SK-N-MC (cell line): ENCODE measurements around the gene ACVR1B.

Source experiments
- DNase-seq: peaks from one replicate; pipeline ENCODE4 v3.0.0-alpha.2; 2011; ENCODE audit warnings: low read depth, low spot score
- H3K27ac ChIP-seq: fragments of 200-600 bp; sonication (generic); 2 replicates; pipeline ENCODE4 v1.5.1; 2016; ENCODE audit warnings: mixed run types
- H3K36me3 ChIP-seq: fragments of 200-600 bp; sonication (generic); 2 replicates; pipeline ENCODE4 v1.6.1; 2017; ENCODE audit warnings: antibody characterized with exemption, low read length, mixed read lengths; ENCODE audit not compliant: insufficient read depth
- H3K4me3 ChIP-seq: fragments of 200-600 bp; sonication (generic); 2 replicates; pipeline ENCODE4 v1.5.1; 2016
- H3K9ac ChIP-seq: fragments of 200-600 bp; sonication (generic); 2 replicates; pipeline ENCODE4 v1.8.0; 2017; ENCODE audit warnings: mixed run types, mixed read lengths; ENCODE audit not compliant: insufficient read length
- H3K9me3 ChIP-seq: fragments of 200-600 bp; sonication (generic); 2 replicates; pipeline ENCODE4 v1.6.1; 2017; ENCODE audit warnings: low read depth, mild to moderate bottlenecking, antibody characterized with exemption, low read length, moderate library complexity, mixed read lengths
- EZH2 ChIP-seq: fragments of 200-600 bp; sonication (generic); IDR thresholded peaks from one replicate; pipeline ENCODE4 v1.6.1; 2017; ENCODE audit warnings: antibody characterized with exemption
- FOXP2 ChIP-seq: optimal IDR thresholded peaks from 2 replicates; pipeline ENCODE3; 2011; ENCODE audit warnings: mild to moderate bottlenecking, moderate library complexity; ENCODE audit not compliant: insufficient read depth; ENCODE audit errors: extremely low read length, control extremely low read depth
- POLR2AphosphoS5 ChIP-seq: IDR thresholded peaks from 2 replicates; pipeline ENCODE4 v1.6.1; 2012; ENCODE audit warnings: mild to moderate bottlenecking, low read depth, low read length, borderline replicate concordance

ACVR1B gene

DNA sequence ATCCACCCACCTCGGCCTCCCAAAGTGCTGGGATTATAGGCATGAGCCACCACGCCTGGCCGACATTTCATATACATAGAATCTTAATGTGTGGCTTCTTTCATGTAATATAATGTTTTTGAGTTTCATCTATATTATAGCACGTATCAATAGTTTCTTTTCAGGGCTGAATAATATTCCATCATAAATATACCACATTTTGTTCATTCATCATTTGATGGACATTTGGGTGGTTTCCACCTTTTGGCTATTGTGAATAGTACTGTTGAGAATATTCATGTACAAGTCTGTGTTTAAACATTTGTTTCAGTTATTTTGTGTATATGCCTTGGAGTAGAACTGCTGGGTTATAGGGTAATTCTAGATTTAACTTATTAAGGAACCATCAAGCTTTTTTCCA is 12.0 kb downstream of the ACVR1B start:
- no peak overlapping the region for H3K4me3 ChIP-seq
- no peak for DNase-seq
- H3K9ac ChIP-seq = no peak overlapping the region
- no peak overlapping the region for H3K27ac ChIP-seq
- H3K9me3 ChIP-seq = 0 out of 2 replicates have a peak, but pooled peaks cover 3% of the 10 kb centered on the region
- TF ChIP-seq FOXP2 (no peak), EZH2 (no peak), POLR2AphosphoS5 (no peak)
- peaks cover 25% of the 10 kb centered on the region for H3K36me3 ChIP-seq

DNA sequence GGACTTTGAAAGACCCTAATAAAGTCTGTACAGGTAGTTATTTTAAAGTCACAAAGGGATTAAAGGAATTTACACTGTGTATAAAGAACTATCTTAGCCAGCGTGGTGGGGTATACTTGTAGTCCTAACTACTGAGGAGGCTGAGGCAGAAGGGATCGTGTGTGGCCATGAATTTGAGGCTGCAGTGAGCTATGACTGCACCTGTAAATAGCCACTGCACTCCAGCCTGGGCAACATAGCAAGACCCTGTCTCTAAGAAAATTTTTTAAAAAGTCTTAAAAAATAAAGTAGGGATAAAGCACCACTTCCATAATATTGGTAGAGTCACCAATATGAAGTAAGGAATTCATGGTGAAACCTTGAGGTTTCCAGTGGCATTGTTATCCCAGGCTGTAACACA is 18.1 kb downstream of the ACVR1B start:
- TF ChIP-seq EZH2 = no peak
- no peak for TF ChIP-seq FOXP2
- TF ChIP-seq POLR2AphosphoS5 = no peak
- Histone ChIP-seq H3K9me3 (no peaks in the 10 kb centered on the region), H3K27ac (no peak overlapping the region), H3K36me3 (peaks cover 5% of the 10 kb centered on the region), H3K4me3 (no peak overlapping the region), H3K9ac (no peak overlapping the region)
- DNase-seq = no peak

DNA sequence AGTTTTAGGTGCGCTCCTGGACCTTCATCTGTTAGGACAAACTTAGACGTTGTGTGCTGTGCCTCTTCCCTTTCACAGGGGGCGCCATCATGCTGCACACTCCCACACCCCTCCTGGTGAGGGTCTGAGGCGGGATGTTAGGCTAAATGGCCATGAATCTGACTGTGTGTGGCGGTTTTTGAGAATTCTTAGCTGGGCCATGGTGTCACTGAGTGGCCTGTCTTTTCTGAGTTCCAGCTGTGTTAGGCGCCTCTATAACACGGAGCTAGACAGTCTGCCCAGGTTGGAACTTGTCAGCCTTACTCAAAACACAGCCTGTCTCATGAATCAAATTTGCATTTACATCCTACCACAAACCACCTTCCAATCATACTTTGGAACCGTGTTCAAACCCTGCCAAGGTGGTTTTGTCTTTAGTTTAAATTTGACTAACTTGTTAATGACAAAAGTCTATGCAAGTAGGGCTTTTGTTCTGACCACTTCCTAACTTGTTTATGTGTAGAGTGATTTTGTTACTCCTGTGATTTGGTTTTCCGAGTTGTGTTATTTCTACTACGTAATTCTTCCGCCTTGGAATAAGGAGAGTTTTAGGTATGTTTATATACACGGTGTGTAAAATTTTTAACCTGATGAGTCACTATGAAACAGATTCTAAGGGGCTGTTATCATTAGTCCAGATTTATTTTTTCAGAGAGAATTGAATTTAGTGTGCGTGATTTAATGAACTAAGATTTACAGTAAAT is 19.6 kb downstream of the ACVR1B start:
- no peaks in the 10 kb centered on the region for H3K9me3 ChIP-seq
- H3K36me3 ChIP-seq = peaks cover 10% of the 10 kb centered on the region; the same call in 1 of the 2 replicates
- TF ChIP-seq FOXP2 = no peak
- no peak for TF ChIP-seq POLR2AphosphoS5
- TF ChIP-seq EZH2 = no peak
- no peak overlapping the region for H3K27ac ChIP-seq
- H3K4me3 ChIP-seq = no peak overlapping the region
- DNase-seq = no peak
- no peak overlapping the region for H3K9ac ChIP-seq

DNA sequence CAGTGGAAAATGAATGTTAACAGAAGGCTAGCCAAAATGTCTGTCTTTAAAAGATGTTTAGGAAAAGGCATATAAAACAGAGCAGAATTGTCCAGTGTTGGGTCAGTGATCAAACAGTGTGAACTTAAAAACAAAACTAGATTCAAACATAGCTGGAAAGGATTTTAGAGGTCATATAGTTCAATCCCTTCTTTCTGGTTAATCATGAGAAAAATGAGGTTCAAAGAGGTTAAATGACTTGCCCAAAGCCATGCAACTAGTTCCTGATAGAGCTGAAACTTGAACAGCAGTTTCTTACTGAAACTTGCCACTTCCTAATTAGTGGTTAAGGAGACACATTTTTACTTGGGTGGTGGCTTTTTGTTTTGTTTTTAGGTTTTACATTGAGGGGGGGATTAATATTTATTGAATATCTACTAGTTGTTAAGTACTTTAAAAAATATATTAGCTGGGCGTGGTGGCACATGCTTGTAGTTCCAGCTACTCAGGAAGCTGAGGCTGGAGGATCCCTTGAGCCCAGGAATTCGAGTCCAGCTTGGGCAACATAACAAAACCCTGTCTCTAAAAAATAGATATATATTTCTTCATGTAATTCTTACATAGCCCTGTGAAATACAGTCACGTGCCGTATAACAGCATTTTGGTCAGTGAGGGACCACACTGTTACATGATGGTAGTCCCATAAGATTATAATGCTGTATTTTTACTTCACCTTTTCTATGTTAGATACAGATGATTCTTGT is 20.4 kb downstream of the ACVR1B start:
- Histone ChIP-seq H3K9me3 (no peaks in the 10 kb centered on the region), H3K36me3 (peaks cover 18% of the 10 kb centered on the region), H3K9ac (no peak overlapping the region), H3K4me3 (no peak overlapping the region), H3K27ac (no peak overlapping the region)
- no peak for TF ChIP-seq FOXP2
- no peak for TF ChIP-seq EZH2
- no peak for TF ChIP-seq POLR2AphosphoS5
- DNase-seq = no peak

- no peak for DNase-seq
- H3K4me3 ChIP-seq = no peak overlapping the region
- H3K27ac ChIP-seq = no peak overlapping the region
- TF ChIP-seq POLR2AphosphoS5 (no peak), FOXP2 (no peak), EZH2 (no peak)
- peaks cover 20% of the 10 kb centered on the region for H3K36me3 ChIP-seq
- no peaks in the 10 kb centered on the region for H3K9me3 ChIP-seq
- H3K9ac ChIP-seq = no peak overlapping the region
Measured at GRCh38 chr12:51972422-51972812, 20.9 kb downstream of the ACVR1B start.

DNA sequence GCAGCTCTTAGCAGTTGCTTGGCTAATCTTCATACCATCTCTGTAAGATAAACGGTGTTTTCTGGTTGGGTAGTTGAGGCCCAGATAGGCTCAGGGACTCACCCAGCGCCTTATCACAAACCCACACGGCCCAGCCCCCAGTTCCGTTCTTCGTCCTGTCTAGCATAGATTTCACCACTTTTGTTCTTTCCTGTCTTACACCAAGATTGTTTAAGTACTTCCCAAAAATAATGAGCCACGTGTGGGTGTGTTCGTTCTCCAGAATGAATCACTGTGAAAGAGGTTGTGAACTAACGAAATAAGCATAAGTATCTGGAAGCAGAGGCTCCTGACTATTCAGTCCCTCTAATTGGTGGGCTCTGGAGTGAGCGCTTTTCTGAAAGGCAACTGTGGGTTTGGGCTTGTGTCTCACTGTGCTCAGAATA is 21.4 kb downstream of the ACVR1B start:
- H3K27ac ChIP-seq = peak overlapping the region; percentile 43
- DNase-seq = no peak
- no peak overlapping the region for H3K4me3 ChIP-seq
- TF ChIP-seq FOXP2 (no peak), EZH2 (no peak), POLR2AphosphoS5 (no peak)
- H3K9me3 ChIP-seq = no peaks in the 10 kb centered on the region
- peaks cover 24% of the 10 kb centered on the region for H3K36me3 ChIP-seq
- H3K9ac ChIP-seq = peak overlapping the region; percentile 13

DNA sequence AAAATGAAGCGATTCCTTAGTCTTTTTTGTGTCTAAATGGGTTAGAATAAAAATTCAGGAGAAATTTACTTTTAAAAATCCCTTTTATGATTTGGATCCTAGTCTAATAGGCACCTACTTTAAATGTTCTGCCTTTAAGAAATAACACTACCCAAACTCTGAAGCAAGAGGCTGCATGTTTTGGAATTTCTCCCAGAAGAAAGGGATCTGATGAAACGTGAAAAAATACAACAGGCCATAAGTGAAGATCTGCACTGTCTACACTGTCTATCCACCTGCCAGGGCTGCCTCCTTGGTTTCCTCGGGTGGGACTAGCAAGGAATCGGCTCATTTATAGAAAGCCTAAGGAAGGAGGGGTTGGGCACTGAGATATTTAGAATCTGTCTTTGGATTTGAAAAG is 22.1 kb downstream of the ACVR1B start:
- Histone ChIP-seq H3K9ac (peak overlapping the region; percentile 13), H3K9me3 (no peaks in the 10 kb centered on the region), H3K4me3 (no peak overlapping the region), H3K27ac (peak overlapping the region; percentile 43; the same call in 1 of the 2 replicates), H3K36me3 (peaks cover 28% of the 10 kb centered on the region)
- TF ChIP-seq FOXP2 = no peak
- TF ChIP-seq EZH2 = no peak
- TF ChIP-seq POLR2AphosphoS5 = no peak
- no peak for DNase-seq

DNA sequence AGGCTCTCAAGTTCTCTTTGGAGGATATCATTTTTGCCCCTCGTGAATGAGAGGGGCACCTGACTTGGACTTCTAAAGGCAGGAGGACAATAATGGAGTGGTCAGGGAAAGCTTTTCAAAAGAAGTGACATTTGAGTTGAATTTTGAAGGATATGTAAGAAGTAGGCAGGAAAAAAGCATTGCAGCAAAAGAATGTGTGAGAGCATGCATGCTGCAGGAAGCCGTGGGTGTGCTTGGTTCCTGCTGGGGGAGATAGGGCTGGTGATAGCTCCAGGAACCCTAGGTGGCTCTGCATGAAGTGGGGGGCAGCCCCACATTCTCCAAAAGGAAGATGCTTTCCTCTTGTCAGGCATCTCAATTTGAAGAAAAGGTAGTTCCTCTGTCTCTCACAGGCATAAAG is 23.1 kb downstream of the ACVR1B start:
- H3K27ac ChIP-seq = no peak overlapping the region
- no peak for DNase-seq
- no peak for TF ChIP-seq FOXP2
- no peak for TF ChIP-seq EZH2
- no peak for TF ChIP-seq POLR2AphosphoS5
- H3K4me3 ChIP-seq = no peak overlapping the region
- H3K9me3 ChIP-seq = no peaks in the 10 kb centered on the region
- peaks cover 28% of the 10 kb centered on the region for H3K36me3 ChIP-seq
- no peak overlapping the region for H3K9ac ChIP-seq
